ENCODE measurements around the gene ITPR1.

ITPR1 gene

GRCh38 chr3:4818986-4819693, 326.0 kb downstream of the ITPR1 start:
- no peak for DNase-seq

- no peak for DNase-seq
Measured at GRCh38 chr3:4819746-4820145, 326.6 kb downstream of the ITPR1 start.

GRCh38 chr3:4820296-4821121, 327.4 kb downstream of the ITPR1 start:
- DNase-seq, result no peak

- no peak for DNase-seq
Measured at GRCh38 chr3:4821338-4821737, 328.2 kb downstream of the ITPR1 start.

- no peak for DNase-seq
Measured at GRCh38 chr3:4821975-4822374, 328.8 kb downstream of the ITPR1 start.

GRCh38 chr3:4822568-4822967, 329.4 kb downstream of the ITPR1 start:
- DNase-seq, result no peak

- DNase-seq, result no peak
Measured at GRCh38 chr3:4823385-4823784, 330.2 kb downstream of the ITPR1 start.

- DNase-seq, result no peak
Measured at GRCh38 chr3:4823986-4824925, 331.1 kb downstream of the ITPR1 start.

GRCh38 chr3:4824926-4825325, 331.8 kb downstream of the ITPR1 start:
- DNase-seq, result peak; percentile 7

- no peak for DNase-seq
Measured at GRCh38 chr3:4825436-4826236, 332.5 kb downstream of the ITPR1 start.

GRCh38 chr3:4826237-4827100, 333.3 kb downstream of the ITPR1 start:
- no peak for DNase-seq

GRCh38 chr3:4827767-4828166, 334.6 kb downstream of the ITPR1 start:
- no peak for DNase-seq

GRCh38 chr3:4828279-4829030, 335.3 kb downstream of the ITPR1 start:
- DNase-seq, result no peak

- DNase-seq, result no peak
Measured at GRCh38 chr3:4829031-4829394, 335.9 kb downstream of the ITPR1 start.

GRCh38 chr3:4830586-4830914, 337.4 kb downstream of the ITPR1 start:
- DNase-seq, result no peak

- DNase-seq, result no peak
Measured at GRCh38 chr3:4831580-4831950, 338.4 kb downstream of the ITPR1 start.

GRCh38 chr3:4833471-4833870, 340.3 kb downstream of the ITPR1 start:
- DNase-seq, result no peak

- DNase-seq, result no peak
Measured at GRCh38 chr3:4834403-4834866, 341.3 kb downstream of the ITPR1 start.

GRCh38 chr3:4835616-4836043, 342.5 kb downstream of the ITPR1 start:
- DNase-seq, result no peak

GRCh38 chr3:4836516-4836915, 343.4 kb downstream of the ITPR1 start:
- DNase-seq, result no peak
